ACC112 (cell line): ENCODE results near the gene RASGRF2.
A peak's percentile ranks its signal among the peaks of the same experiment; 100 is the strongest.
"Not testable (repeated sequence)": the region's sequence is repeated elsewhere in the genome, so short reads cannot be mapped to it uniquely, and the experiment has no call there.

Experiments
- H2AFZ ChIP-seq: fragments of 200-600 bp; sonication (generic); one replicate; pipeline ENCODE4 v1.6.0; 2017; ENCODE audit warnings: antibody characterized with exemption, low read length; ENCODE audit not compliant: unreplicated experiment
- H3K27ac ChIP-seq: fragments of 200-600 bp; sonication (generic); 2 replicates; pipeline ENCODE4 v1.5.1; 2014; ENCODE audit warnings: low read depth, mild to moderate bottlenecking, antibody characterized with exemption, low read length, moderate library complexity
- H3K27me3 ChIP-seq: fragments of 200-600 bp; sonication (generic); 2 replicates; pipeline ENCODE4 v1.6.1; 2014; ENCODE audit warnings: mild to moderate bottlenecking, antibody characterized with exemption, low read length, moderate library complexity, mixed read lengths; ENCODE audit not compliant: insufficient read depth
- H3K36me3 ChIP-seq: fragments of 200-600 bp; sonication (generic); 2 replicates; pipeline ENCODE4 v1.6.1; 2016; ENCODE audit warnings: mild to moderate bottlenecking, antibody characterized with exemption, low read length, moderate library complexity, mixed read lengths; ENCODE audit not compliant: insufficient read depth
- H3K4me1 ChIP-seq: fragments of 200-600 bp; sonication (generic); one replicate; pipeline ENCODE4 v1.6.1; 2016; ENCODE audit warnings: low read length, mixed read lengths; ENCODE audit not compliant: insufficient read depth, unreplicated experiment, control insufficient read depth
- H3K4me3 ChIP-seq: fragments of 200-600 bp; sonication (generic); 2 replicates; pipeline ENCODE4 v1.5.1; 2014; ENCODE audit warnings: mild to moderate bottlenecking, low read depth, low read length
- H3K79me2 ChIP-seq: fragments of 200-600 bp; sonication (generic); one replicate; pipeline ENCODE4 v1.6.0; 2016; ENCODE audit warnings: low read length; ENCODE audit not compliant: control insufficient read depth, unreplicated experiment, insufficient read depth

RASGRF2 gene

DNA sequence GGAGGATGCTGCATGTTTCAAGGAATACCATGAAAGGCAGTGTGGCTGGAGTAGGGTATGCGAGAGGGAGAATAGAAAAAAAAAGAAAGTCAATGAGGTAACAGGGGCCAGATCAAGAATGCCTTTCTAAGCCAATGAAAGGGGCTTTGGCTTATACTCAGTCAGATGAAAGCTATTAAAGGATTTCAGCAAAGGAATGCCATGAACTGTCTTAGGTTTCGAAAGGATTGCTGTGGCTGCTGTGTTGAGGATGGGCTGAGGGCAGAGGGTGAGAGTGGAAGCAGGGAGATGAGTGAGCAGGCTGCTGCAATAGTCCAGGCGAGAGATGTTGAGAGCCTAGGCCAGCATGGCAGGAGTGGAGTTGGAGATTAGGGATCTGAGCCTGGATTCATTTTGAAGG is 137.6 kb downstream of the RASGRF2 start:
- no peaks in the 10 kb centered on the region for H3K36me3 ChIP-seq
- 0 out of 2 replicates have a peak, but pooled peaks cover 3% of the 10 kb centered on the region for H3K27me3 ChIP-seq
- H3K4me3 ChIP-seq: no peak overlapping the region
- no peak overlapping the region for H2AFZ ChIP-seq
- no peaks in the 10 kb centered on the region for H3K4me1 ChIP-seq
- no peaks in the 10 kb centered on the region for H3K79me2 ChIP-seq
- H3K27ac ChIP-seq: no peak overlapping the region

DNA sequence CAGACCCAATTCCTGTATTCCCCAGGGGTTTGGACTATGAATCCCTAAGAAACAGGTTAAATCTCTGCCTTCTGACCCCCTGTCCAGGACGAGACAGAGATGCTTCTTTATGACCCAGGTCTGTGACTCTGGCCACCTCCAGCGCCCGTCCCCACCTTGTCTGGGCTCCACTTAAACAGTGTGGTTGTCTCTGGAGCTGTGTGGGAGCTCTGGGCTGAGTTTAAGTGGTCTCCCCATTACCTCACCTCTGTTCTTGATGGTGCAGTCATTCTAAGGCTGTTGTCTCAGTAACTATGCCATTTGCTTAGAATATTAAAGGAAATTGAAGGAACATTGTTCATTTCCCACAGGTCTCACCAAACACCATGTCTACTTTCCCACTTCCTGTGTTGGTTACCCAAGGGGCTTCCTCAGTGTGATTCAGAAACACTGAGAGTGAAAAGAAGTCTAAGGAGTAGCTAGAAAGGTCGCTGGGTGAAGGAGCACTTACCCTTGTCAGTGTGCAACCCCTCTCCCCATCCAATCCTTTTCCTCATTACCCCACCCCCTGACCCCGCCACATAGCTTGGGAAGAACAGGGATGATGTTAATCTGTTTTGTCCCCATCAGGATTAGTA is 145.2 kb downstream of the RASGRF2 start:
- H3K36me3 ChIP-seq: no peaks in the 10 kb centered on the region
- H3K4me3 ChIP-seq: no peak overlapping the region
- no peak overlapping the region for H3K27ac ChIP-seq
- H3K4me1 ChIP-seq: no peaks in the 10 kb centered on the region
- no peak overlapping the region for H2AFZ ChIP-seq
- H3K27me3 ChIP-seq: no peaks in the 10 kb centered on the region
- no peaks in the 10 kb centered on the region for H3K79me2 ChIP-seq

DNA sequence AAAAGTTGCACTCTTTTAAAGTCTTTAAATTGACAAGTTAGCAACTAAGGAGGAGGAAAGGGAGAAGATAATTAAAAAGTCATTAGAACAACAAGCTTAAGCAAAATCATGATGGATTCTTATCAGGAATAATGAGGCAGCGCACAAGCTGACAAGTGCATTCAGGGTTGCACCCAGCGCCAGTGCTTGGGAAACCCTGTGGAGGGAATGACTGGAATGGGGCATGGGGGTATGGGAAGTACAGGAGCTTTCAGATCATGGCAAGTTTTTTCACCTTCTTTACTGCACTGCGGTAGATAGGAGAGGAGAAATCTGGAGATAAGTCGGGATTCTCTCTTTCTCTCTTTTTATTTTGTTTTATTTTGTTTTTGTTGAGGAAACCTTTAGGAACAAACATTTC is 155.1 kb downstream of the RASGRF2 start:
- Histone ChIP-seq H3K4me1 (no peaks in the 10 kb centered on the region), H3K4me3 (no peak overlapping the region), H3K27ac (no peak overlapping the region), H2AFZ (no peak overlapping the region), H3K36me3 (no peaks in the 10 kb centered on the region), H3K27me3 (peaks cover 21% of the 10 kb centered on the region), H3K79me2 (no peaks in the 10 kb centered on the region)

DNA sequence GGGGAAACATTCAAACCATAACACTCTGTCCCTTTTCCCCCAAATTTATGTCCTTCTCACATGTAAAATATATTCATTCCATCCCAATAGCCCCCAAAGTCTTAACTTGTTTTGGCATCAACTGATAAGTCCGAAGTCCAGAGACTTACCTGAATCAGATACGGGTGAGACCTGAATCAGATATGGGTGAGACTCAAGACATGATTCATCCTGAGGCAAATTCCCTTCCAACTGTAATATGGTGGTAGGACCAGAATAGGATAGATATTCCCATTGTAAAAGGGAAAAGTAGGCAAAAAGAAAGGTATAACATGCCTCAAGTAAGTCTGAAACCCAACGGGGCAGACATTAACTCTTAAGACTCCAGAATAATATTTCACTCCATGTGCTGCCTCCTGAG is 157.4 kb downstream of the RASGRF2 start:
- Histone ChIP-seq H2AFZ (no peak overlapping the region), H3K36me3 (no peaks in the 10 kb centered on the region), H3K4me1 (no peaks in the 10 kb centered on the region), H3K79me2 (no peaks in the 10 kb centered on the region), H3K27me3 (peaks cover 38% of the 10 kb centered on the region), H3K4me3 (no peak overlapping the region), H3K27ac (no peak overlapping the region)

DNA sequence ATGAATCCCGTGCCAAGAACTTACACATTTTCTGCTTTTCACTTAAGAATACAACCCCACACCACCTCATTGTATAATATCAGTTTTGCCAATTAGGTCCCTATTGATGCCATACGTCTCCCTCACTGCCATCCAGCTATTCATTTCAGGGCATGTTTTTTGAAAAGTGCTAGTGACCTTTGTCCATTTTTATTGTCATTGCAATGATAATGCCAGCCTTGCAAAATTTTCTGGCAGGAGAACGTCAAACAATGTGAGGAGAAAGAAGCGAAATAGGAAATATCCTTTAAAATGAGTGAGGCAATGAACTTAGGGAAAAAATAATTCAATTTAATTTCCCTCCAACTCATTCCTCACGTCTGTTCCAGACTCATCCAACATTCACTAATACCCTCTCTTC is 161.1 kb downstream of the RASGRF2 start:
- Histone ChIP-seq H3K27me3 (peaks cover 30% of the 10 kb centered on the region), H2AFZ (no peak overlapping the region), H3K4me3 (no peak overlapping the region), H3K36me3 (no peaks in the 10 kb centered on the region), H3K4me1 (no peaks in the 10 kb centered on the region), H3K27ac (no peak overlapping the region), H3K79me2 (no peaks in the 10 kb centered on the region)

DNA sequence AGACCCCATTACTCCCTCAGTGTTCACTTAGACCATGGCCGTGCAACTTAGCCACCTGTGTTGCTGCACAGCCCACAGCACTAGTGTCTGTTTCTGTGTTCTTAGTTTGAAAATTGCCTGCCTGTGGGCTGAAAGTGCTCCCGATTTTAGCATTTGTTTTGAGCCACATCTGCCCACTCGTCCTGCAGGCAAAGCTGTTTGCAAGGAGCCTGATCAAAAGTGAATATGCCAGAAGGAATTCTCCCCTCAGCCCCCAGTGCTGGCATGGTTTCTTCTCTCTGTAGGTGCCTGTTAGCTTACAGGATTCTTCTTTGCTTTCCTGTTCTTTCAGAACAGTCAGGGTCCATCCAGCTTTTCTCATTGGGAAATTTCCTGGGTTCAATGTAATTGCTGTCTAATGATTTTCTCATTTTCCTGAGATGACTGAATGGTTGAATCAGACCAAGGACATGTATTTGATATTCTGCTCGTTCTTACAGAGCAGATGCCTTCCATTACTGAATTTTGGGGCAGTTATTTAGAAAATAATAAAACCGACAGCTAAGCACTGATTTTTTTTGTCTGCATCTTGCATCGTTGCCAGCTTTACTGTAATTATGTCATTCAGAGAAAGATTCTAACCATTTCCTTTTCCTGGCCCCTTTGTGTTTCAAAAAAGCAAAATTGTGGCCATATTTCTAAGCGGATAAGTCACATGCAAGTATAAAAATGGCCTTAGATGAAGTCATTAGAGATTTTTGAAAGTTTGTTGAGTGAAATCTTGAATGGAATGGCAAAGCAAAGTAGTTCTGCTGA is 161.9 kb downstream of the RASGRF2 start:
- Histone ChIP-seq H3K27ac (no peak overlapping the region), H2AFZ (no peak overlapping the region), H3K27me3 (peaks cover 23% of the 10 kb centered on the region), H3K79me2 (no peaks in the 10 kb centered on the region), H3K4me1 (no peaks in the 10 kb centered on the region), H3K4me3 (no peak overlapping the region), H3K36me3 (no peaks in the 10 kb centered on the region)

DNA sequence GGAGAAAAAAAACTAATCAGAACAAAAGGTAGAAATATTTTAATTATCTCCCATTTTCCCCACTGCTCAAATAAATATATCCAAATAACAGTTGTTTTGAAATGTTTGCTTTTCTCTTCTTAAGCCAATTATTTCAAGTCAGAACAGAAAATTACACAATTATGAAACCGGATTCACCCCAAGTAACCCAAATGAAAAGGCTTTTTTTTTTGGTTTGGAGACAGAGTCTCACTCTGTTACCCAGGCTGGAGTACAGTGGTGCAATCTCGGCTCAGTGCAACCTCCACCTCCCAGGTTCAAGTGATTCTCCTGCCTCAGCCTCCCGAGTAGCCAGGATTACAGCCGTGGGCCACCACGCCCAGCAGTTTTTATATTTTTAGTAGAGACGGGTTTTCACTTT is 164.5 kb downstream of the RASGRF2 start:
- H3K4me3 ChIP-seq, H2AFZ ChIP-seq, H3K36me3 ChIP-seq, H3K27ac ChIP-seq, H3K4me1 ChIP-seq, H3K79me2 ChIP-seq: not testable (repeated sequence)
- H3K27me3 ChIP-seq: peaks cover 18% of the 10 kb centered on the region

DNA sequence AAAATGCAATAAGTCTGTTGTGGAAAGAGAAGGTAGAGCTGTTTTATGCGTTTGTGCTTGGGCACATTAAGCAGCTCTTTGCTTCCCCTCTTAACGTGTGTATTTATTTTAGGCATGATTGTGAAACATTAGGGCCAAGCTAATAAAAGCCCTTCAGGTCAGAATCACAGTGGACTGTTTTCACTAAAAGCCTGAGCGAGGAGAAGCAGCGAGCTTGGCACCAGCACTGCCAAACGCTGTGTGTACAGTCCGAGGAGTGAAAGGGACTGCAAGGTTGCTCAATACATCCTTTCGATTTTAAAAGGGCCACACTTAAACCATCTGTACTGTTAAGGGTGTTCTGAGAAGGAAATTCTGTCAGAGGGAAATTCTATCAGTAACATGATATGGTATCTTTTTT is 165.8 kb downstream of the RASGRF2 start:
- H3K4me1 ChIP-seq: no peaks in the 10 kb centered on the region
- no peaks in the 10 kb centered on the region for H3K36me3 ChIP-seq
- peak overlapping the region; percentile 32 for H2AFZ ChIP-seq
- H3K79me2 ChIP-seq: no peaks in the 10 kb centered on the region
- peaks cover 28% of the 10 kb centered on the region for H3K27me3 ChIP-seq
- H3K4me3 ChIP-seq: no peak overlapping the region
- no peak overlapping the region for H3K27ac ChIP-seq

DNA sequence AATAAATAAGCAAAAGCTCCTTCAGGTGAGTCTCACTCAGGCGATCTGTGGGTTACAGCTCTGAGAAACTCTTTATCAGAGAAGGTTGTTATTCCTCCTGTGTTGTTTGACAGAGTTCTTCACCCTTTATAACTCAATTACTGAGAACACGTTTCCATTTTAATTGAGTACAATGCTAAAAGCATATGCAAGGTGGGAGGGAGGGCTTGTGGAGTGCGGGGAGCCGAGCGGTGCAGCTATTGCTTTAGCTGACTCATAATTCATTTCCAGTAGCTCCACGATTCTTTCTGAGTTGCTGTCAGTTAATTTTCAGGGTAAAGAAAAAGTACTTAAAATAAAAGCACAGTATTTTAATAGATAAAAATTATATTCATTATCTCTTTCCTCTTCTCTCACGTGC is 168.3 kb downstream of the RASGRF2 start:
- H3K79me2 ChIP-seq: no peaks in the 10 kb centered on the region
- no peak overlapping the region for H2AFZ ChIP-seq
- no peaks in the 10 kb centered on the region for H3K36me3 ChIP-seq
- peaks cover 13% of the 10 kb centered on the region for H3K27me3 ChIP-seq
- H3K4me1 ChIP-seq: no peaks in the 10 kb centered on the region
- no peak overlapping the region for H3K27ac ChIP-seq
- no peak overlapping the region for H3K4me3 ChIP-seq

DNA sequence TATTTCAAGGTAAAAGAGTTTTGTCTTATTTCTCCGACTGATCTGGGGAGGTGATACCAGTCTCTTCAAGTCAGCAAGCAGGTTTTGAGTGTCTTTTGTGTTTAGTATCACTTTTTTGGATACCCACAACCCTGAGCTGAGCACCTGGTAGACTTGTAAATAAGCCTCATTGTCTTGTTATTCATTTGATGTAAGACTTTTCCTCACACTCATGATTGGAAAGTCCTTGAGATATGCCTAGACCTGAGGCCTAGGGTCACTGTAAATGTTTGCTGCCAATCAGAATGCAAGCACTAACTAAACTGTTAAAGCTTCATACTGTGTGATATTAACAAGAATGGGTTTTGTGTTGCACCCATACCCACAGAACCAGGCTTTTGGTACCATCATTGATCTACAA is 172.2 kb downstream of the RASGRF2 start:
- Histone ChIP-seq H3K27me3 (peaks cover 17% of the 10 kb centered on the region), H2AFZ (no peak overlapping the region), H3K27ac (no peak overlapping the region), H3K4me1 (no peaks in the 10 kb centered on the region), H3K36me3 (no peaks in the 10 kb centered on the region), H3K79me2 (no peaks in the 10 kb centered on the region), H3K4me3 (no peak overlapping the region)

DNA sequence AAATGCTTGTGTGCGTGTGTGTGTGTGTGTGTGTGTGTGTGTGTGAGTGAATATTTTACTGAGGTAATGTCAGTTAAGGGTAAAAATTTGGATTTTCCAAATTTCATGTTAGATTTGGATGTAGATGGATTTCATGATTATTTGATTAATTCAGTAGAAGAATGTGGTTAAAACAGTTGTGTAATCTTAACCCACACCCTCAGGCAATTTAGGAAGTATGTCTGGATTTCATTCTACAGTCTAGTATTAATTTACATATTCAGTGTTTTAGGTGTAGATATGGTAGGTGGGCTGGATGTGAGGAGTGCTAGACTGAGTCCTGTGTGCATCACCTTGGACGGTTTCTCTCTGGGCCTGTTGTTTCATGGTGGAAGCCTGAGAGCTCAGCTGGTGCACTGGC is 173.9 kb downstream of the RASGRF2 start:
- no peaks in the 10 kb centered on the region for H3K4me1 ChIP-seq
- no peak overlapping the region for H3K4me3 ChIP-seq
- peaks cover 17% of the 10 kb centered on the region for H3K27me3 ChIP-seq
- no peaks in the 10 kb centered on the region for H3K79me2 ChIP-seq
- H3K27ac ChIP-seq: no peak overlapping the region
- no peak overlapping the region for H2AFZ ChIP-seq
- no peaks in the 10 kb centered on the region for H3K36me3 ChIP-seq
